Vagina (tissue), 2 donors: ENCODE measurements around the gene TEKTIP1. TPM values are rescaled to one million over a fixed set of nuclear protein-coding genes. Genes with fewer than 3 reads are reported as not detected.

Experiments
- DNase-seq, 2 donors: peaks; one replicate each; pipeline ENCODE4 v3.0.0-alpha.2; 2017; ENCODE audit errors: extremely low spot score in 2 of 2
- H3K27ac ChIP-seq: fragments of 200-600 bp; sonication (generic); one replicate; pipeline ENCODE4 v1.5.1; 2019
- H3K27me3 ChIP-seq: fragments of 200-600 bp; sonication (generic); one replicate; pipeline ENCODE4 v1.5.1; 2019
- H3K36me3 ChIP-seq, 2 donors: fragments of 200-600 bp; sonication (generic); one replicate each; pipeline ENCODE4 v1.5.1; 2017 to 2019
- H3K4me1 ChIP-seq: fragments of 200-600 bp; sonication (generic); one replicate; pipeline ENCODE4 v1.5.1; 2019
- H3K4me3 ChIP-seq, 2 donors: fragments of 200-600 bp; sonication (generic); 1 replicate in 1 of 2; 2 replicates in 1 of 2; pipeline ENCODE4 v1.5.1; 2016 to 2019
- H3K9me3 ChIP-seq: fragments of 200-600 bp; sonication (generic); one replicate; pipeline ENCODE4 v1.5.1; 2019
- CTCF ChIP-seq, 3 experiments: fragments of 450-650 bp in 2 of 3; fragments of 200-600 bp in 1 of 3; sonication (generic) in 1 of 3; IDR thresholded peaks; one replicate each; pipeline ENCODE4 v1.5.1; 2017 to 2019; ENCODE audit warnings: antibody characterized with exemption in 3 of 3, mild to moderate bottlenecking in 2 of 3, moderate library complexity in 2 of 3
- POLR2A ChIP-seq, 2 donors: fragments of 450-650 bp; IDR thresholded peaks; one replicate each; pipeline ENCODE4 v1.6.1; 2017; ENCODE audit warnings: antibody characterized with exemption in 2 of 2, mild to moderate bottlenecking in 2 of 2, moderate library complexity in 2 of 2
- POLR2AphosphoS5 ChIP-seq, 2 donors: sonication (generic); formaldehyde crosslinking; IDR thresholded peaks; one replicate each; pipeline ENCODE4 v1.9.0; 2017; ENCODE audit warnings: antibody characterized with exemption in 2 of 2, mild to moderate bottlenecking in 2 of 2, low read depth in 1 of 2; ENCODE audit not compliant: insufficient read depth in 1 of 2
- intact Hi-C: fragments of 100-400 bp; cut with DNase I; formaldehyde crosslinking; loops from one replicate; pipeline ENCODE4 v1.15.1; 2023
- total RNA-seq: library from RNA; depleted of rRNA; stranded (reverse); fragments of >200 nt; gene quantifications from one replicate; pipeline ENCODE4 v1.2.3, GENCODE V29; 2016

Gene TEKTIP1
- total RNA-seq, 1 donor from 2014 or later = not detected

DNA sequence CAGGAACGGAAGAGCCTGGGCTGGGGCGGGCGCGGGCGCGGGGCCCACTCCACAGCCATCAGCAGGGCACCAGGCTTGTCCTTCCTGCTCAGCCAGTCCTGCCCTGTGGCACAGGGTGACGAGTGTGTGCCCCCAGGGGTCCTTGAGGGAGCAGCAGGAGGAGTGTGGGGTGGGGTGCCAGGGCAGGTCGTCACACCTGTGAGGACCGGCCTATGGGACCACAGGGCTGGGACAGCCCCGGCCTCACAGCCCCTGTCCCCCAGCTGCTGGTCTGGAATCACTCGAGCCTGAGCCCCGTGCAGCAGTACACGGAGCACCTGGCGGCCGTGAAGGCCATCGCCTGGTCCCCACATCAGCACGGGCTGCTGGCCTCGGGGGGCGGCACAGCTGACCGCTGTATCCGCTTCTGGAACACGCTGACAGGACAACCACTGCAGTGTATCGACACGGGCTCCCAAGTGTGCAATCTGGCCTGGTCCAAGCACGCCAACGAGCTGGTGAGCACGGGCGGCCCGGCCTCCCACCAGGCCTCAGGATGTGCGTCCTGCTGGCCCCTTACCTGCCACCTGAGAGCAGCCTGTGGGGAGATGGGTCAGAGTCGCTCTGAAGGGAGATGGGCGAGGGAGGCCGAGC lies 6.7 kb upstream of the TEKTIP1 start:
- DNase-seq = no peak
- H3K9me3 ChIP-seq = no peaks in the 10 kb centered on the region
- H3K4me1 ChIP-seq = peaks cover 11% of the 10 kb centered on the region
- peaks cover 0 to 63% of the 10 kb centered on the region in 2 donors for H3K36me3 ChIP-seq
- no peak overlapping the region for H3K27ac ChIP-seq
- intact Hi-C loops = no loop called here
- no peak for TF ChIP-seq POLR2AphosphoS5 (IDR thresholded peaks at IDR 0.05; ENCODE audit: insufficient read depth in 1 of 2, low read depth in 1 of 2)
- H3K4me3 ChIP-seq = no peak overlapping the region
- no peaks in the 10 kb centered on the region for H3K27me3 ChIP-seq

- intact Hi-C loops = no loop called here
Measured at GRCh38 chr19:3533033-3533432, 5.9 kb upstream of the TEKTIP1 start.

GRCh38 chr19:3533563-3534216 lies 5.3 kb upstream of the TEKTIP1 start:
- no peak for DNase-seq
- TF ChIP-seq POLR2AphosphoS5 (IDR thresholded peaks at IDR 0.05; ENCODE audit: insufficient read depth in 1 of 2, low read depth in 1 of 2) (no peak), CTCF (IDR thresholded peaks at IDR 0.05) (no peak)
- H3K9me3 ChIP-seq = no peaks in the 10 kb centered on the region
- H3K4me3 ChIP-seq = no peak overlapping the region
- H3K27me3 ChIP-seq = no peaks in the 10 kb centered on the region
- H3K36me3 ChIP-seq = peaks cover 0 to 52% of the 10 kb centered on the region in 2 donors
- H3K27ac ChIP-seq = no peak overlapping the region
- peaks cover 11% of the 10 kb centered on the region for H3K4me1 ChIP-seq
- intact Hi-C loops = no loop called here

More at GRCh38 chr19:3533033-3533432, 5.9 kb upstream of the TEKTIP1 start:
- TF ChIP-seq CTCF (IDR thresholded peaks at IDR 0.05) (no peak), POLR2A (IDR thresholded peaks at IDR 0.05) (no peak), POLR2AphosphoS5 (IDR thresholded peaks at IDR 0.05; ENCODE audit: insufficient read depth in 1 of 2, low read depth in 1 of 2) (no peak)
- Histone ChIP-seq H3K9me3 (no peaks in the 10 kb centered on the region), H3K27me3 (no peaks in the 10 kb centered on the region), H3K36me3 (peaks cover 0 to 55% of the 10 kb centered on the region in 2 donors), H3K4me3 (no peak overlapping the region), H3K27ac (no peak overlapping the region), H3K4me1 (peaks cover 11% of the 10 kb centered on the region)
- no peak for DNase-seq

DNA sequence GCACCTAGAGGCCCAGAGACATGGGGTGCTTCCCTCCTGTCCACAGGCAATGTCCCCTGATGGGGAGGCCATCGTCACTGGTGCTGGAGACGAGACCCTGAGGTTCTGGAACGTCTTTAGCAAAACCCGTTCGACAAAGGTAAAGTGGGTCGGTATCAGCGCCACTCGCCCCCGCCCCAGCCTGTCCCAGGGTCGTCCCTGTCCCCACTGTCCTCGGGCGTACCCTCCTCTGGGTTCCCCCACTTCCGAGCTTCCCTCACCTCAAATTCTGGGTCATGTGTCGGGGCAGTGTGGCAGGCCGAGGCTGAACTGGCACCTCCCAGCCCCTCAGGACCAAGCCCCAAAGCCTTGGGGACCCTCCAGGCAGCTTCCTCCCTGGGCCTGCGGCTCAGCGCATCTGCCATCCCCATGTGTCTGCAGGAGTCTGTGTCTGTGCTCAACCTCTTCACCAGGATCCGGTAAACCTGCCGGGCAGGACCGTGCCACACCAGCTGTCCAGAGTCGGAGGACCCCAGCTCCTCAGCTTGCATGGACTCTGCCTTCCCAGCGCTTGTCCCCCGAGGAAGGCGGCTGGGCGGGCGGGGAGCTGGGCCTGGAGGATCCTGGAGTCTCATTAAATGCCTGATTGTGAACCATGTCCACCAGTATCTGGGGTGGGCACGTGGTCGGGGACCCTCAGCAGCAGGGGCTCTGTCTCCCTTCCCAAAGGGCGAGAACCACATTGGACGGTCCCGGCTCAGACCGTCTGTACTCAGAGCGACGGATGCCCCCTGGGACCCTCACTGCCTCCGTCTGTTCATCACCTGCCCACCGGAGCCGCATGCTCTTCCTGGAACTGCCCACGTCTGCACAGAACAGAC lies 4.4 kb upstream of the TEKTIP1 start:
- Histone ChIP-seq H3K27me3 (no peaks in the 10 kb centered on the region), H3K4me1 (peaks cover 11% of the 10 kb centered on the region), H3K36me3 (peaks cover 0 to 52% of the 10 kb centered on the region in 2 donors), H3K9me3 (no peaks in the 10 kb centered on the region), H3K4me3 (no peak overlapping the region), H3K27ac (no peak overlapping the region)
- intact Hi-C loops = no loop called here
- TF ChIP-seq POLR2AphosphoS5 (IDR thresholded peaks at IDR 0.05; ENCODE audit: insufficient read depth in 1 of 2, low read depth in 1 of 2) = no peak
- TF ChIP-seq CTCF (IDR thresholded peaks at IDR 0.05) = no peak
- no peak for TF ChIP-seq POLR2A (IDR thresholded peaks at IDR 0.05)
- DNase-seq = no peak

DNA sequence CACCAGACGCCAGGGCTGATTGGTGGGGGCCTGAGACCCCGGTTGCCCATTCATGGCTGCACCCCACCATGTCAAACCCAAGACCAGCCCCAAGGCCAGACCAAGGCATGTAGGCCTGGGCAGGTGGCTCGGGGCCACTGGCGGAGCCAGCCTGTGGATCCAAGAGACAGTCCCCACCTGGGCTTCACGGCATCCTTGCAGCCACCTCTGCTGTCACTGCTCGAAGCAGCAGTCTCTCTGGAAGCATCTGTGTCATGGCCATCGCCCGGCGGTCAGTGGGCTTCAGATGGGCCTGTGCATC lies 3.8 kb upstream of the TEKTIP1 start:
- Histone ChIP-seq H3K36me3 (peaks cover 0 to 52% of the 10 kb centered on the region in 2 donors), H3K4me3 (no peak overlapping the region), H3K27me3 (no peaks in the 10 kb centered on the region), H3K4me1 (peaks cover 11% of the 10 kb centered on the region), H3K9me3 (no peaks in the 10 kb centered on the region), H3K27ac (no peak overlapping the region)
- no peak for DNase-seq
- no peak for TF ChIP-seq POLR2AphosphoS5 (IDR thresholded peaks at IDR 0.05; ENCODE audit: insufficient read depth in 1 of 2, low read depth in 1 of 2)
- no peak for TF ChIP-seq CTCF (IDR thresholded peaks at IDR 0.05)
- TF ChIP-seq POLR2A (IDR thresholded peaks at IDR 0.05) = no peak
- intact Hi-C loops = no loop called here
